WTC11 (cell line): Measurements from ENCODE around the gene MRPL9.

Experiments used
- ETV6 ChIP-seq: sonication (generic); formaldehyde crosslinking; IDR thresholded peaks from 2 replicates; pipeline ENCODE4 v1.8.1; 2022; ENCODE audit warnings: mild to moderate bottlenecking, missing genetic modification reagents
- TF ChIP-seq, protein P1 (sequence below): sonication (generic); formaldehyde crosslinking; IDR thresholded peaks from 2 replicates; pipeline ENCODE4 v1.8.0; 2022; ENCODE audit warnings: mild to moderate bottlenecking, missing genetic modification reagents
- TF ChIP-seq, protein P2 (sequence below): sonication (generic); formaldehyde crosslinking; IDR thresholded peaks from 2 replicates; pipeline ENCODE4 v1.8.1; 2023; ENCODE audit warnings: mild to moderate bottlenecking, moderate library complexity, missing genetic modification reagents
- TF ChIP-seq, protein P3 (sequence below): fragments of 200-600 bp; IDR thresholded peaks from 2 replicates; pipeline ENCODE4 v1.8.0; 2022; ENCODE audit warnings: antibody characterized with exemption

DNA sequence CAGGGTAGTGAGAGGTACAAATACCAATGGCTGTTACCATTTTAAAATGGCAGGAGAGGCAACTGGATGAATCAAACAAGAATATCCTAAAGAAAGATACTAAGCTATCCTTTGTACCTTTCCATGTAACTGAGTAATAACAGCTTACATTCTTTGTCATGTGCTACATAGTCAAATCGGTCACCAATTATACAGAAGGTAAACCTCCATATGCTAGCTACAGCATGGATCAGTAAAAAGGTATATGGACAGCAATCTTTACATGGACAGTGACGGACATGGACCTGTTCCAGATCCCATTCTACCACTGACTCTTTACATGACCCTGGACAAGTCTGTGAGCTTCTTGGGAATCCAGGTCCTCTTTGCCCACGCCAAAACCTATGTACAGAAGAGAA lies 13.4 kb upstream of the MRPL9 start:
- TF ChIP-seq, protein P1, sequence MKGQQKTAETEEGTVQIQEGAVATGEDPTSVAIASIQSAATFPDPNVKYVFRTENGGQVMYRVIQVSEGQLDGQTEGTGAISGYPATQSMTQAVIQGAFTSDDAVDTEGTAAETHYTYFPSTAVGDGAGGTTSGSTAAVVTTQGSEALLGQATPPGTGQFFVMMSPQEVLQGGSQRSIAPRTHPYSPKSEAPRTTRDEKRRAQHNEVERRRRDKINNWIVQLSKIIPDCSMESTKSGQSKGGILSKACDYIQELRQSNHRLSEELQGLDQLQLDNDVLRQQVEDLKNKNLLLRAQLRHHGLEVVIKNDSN (CRISPR knock-in tag), result no peak
- TF ChIP-seq ETV6 (CRISPR knock-in tag), result no peak
- TF ChIP-seq, protein P2, sequence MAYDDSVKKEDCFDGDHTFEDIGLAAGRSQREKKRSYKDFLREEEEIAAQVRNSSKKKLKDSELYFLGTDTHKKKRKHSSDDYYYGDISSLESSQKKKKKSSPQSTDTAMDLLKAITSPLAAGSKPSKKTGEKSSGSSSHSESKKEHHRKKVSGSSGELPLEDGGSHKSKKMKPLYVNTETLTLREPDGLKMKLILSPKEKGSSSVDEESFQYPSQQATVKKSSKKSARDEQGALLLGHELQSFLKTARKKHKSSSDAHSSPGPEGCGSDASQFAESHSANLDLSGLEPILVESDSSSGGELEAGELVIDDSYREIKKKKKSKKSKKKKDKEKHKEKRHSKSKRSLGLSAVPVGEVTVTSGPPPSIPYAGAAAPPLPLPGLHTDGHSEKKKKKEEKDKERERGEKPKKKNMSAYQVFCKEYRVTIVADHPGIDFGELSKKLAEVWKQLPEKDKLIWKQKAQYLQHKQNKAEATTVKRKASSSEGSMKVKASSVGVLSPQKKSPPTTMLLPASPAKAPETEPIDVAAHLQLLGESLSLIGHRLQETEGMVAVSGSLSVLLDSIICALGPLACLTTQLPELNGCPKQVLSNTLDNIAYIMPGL (CRISPR knock-in tag), result no peak
- TF ChIP-seq, protein P3, sequence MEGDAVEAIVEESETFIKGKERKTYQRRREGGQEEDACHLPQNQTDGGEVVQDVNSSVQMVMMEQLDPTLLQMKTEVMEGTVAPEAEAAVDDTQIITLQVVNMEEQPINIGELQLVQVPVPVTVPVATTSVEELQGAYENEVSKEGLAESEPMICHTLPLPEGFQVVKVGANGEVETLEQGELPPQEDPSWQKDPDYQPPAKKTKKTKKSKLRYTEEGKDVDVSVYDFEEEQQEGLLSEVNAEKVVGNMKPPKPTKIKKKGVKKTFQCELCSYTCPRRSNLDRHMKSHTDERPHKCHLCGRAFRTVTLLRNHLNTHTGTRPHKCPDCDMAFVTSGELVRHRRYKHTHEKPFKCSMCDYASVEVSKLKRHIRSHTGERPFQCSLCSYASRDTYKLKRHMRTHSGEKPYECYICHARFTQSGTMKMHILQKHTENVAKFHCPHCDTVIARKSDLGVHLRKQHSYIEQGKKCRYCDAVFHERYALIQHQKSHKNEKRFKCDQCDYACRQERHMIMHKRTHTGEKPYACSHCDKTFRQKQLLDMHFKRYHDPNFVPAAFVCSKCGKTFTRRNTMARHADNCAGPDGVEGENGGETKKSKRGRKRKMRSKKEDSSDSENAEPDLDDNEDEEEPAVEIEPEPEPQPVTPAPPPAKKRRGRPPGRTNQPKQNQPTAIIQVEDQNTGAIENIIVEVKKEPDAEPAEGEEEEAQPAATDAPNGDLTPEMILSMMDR, result no peak
